Stimulated activated naive B cell treated with anti-CD40 and anti-IgM and Interleukin-4, amounts not matched to agents 10 μg/mL and 1 μg/mL and 100 μg/mL, for 72 hours (primary cell): ENCODE results near the gene PHC3.

Experiments used
- ATAC-seq, 2 donors: fragments of 150-1000 bp; cut with Tn5 transposase; replicated peaks; 2 replicates each; pipeline ENCODE4 v1.10.0; 2021; ENCODE audit warnings: moderate library complexity in 1 of 2
- DNase-seq: peaks from one replicate; pipeline ENCODE4 v3.0.0; 2021
- H3K27ac Mint-ChIP-seq: one replicate; pipeline ENCODE4 v1.8.0; 2022; ENCODE audit warnings: mild to moderate bottlenecking, mixed read lengths
- H3K27me3 Mint-ChIP-seq, 2 donors: one replicate each; pipeline ENCODE4 v1.8.0; 2022; ENCODE audit warnings: mixed read lengths in 2 of 2
- H3K36me3 Mint-ChIP-seq, 2 donors: one replicate each; pipeline ENCODE4 v1.8.0; 2022; ENCODE audit warnings: mixed read lengths in 2 of 2, mild to moderate bottlenecking in 1 of 2
- H3K4me1 Mint-ChIP-seq, 2 donors: one replicate each; pipeline ENCODE4 v1.8.0; 2022; ENCODE audit warnings: mixed read lengths in 2 of 2, mild to moderate bottlenecking in 1 of 2
- H3K4me3 Mint-ChIP-seq, 2 donors: one replicate each; pipeline ENCODE4 v1.8.0; 2022; ENCODE audit warnings: mild to moderate bottlenecking in 2 of 2, mixed read lengths in 2 of 2, moderate library complexity in 1 of 2
- H3K9me3 Mint-ChIP-seq, 2 donors: one replicate each; pipeline ENCODE4 v1.8.0; 2022; ENCODE audit warnings: mixed read lengths in 2 of 2, mild to moderate bottlenecking in 1 of 2

PHC3 gene

DNA sequence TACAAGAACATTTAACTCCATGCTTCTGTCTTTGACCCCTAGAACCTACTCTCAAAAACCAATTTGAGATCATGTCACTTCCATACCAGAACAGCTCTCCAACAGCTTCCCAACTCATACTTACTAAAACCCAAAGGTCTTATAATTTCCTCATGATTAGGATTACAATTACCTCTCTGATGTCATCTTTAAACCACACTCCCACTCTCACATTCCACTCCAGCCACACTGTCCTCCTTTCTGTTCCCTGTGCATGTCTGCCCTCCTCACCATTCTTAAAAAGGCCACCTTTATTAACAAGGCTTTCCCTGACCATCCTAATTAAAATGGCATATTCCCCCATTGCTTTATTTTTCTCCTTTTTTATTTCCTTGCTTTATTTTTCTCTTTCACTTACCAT lies 18.9 kb downstream of the PHC3 start:
- ATAC-seq (no peak), DNase-seq (no peak)
- Mint-ChIP-seq H3K27ac (peak overlapping the region; percentile 1), H3K36me3 (peaks cover 53 to 66% of the 10 kb centered on the region in 2 donors), H3K27me3 (no peaks in the 10 kb centered on the region), H3K4me1 (peaks cover 33 to 54% of the 10 kb centered on the region in 2 donors), H3K4me3 (no peak overlapping the region), H3K9me3 (peaks cover 0 to 8% of the 10 kb centered on the region in 2 donors)

- H3K27ac Mint-ChIP-seq, result no peak overlapping the region
- ATAC-seq, result no peak
- peaks cover 34 to 56% of the 10 kb centered on the region in 2 donors for H3K4me1 Mint-ChIP-seq
Observed at GRCh38 chr3:170162052-170162451, 19.5 kb downstream of the PHC3 start.

GRCh38 chr3:170159933-170160332 lies 21.6 kb downstream of the PHC3 start:
- Mint-ChIP-seq H3K9me3 (peaks cover 0 to 8% of the 10 kb centered on the region in 2 donors), H3K4me3 (no peak overlapping the region), H3K4me1 (peaks cover 33 to 61% of the 10 kb centered on the region in 2 donors), H3K27ac (peak overlapping the region; percentile 21), H3K36me3 (peaks cover 57 to 69% of the 10 kb centered on the region in 2 donors), H3K27me3 (no peaks in the 10 kb centered on the region)
- ATAC-seq (no peak), DNase-seq (no peak)

More at GRCh38 chr3:170162052-170162451, 19.5 kb downstream of the PHC3 start:
- no peak for DNase-seq
- Mint-ChIP-seq H3K36me3 (peaks cover 54 to 67% of the 10 kb centered on the region in 2 donors), H3K9me3 (peaks cover 0 to 8% of the 10 kb centered on the region in 2 donors), H3K27me3 (no peaks in the 10 kb centered on the region), H3K4me3 (no peak overlapping the region)

DNA sequence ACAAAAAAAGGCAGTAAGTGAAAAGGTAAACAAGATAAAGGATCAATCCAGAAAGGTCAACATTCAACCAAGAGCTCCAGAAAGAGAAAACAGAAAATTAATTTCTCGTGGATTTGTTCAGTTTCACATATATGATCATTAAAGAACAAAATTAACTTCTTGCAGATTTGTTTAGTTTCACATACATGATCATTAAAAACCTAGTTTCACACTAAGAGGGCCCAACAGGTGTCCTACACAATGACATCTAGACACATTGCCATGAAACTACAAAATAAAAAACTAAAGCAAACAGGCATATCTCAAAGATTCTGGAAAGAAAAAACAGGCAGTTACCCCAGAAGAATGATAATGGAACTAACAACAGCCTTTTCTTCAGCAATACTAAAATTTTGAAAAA lies 22.1 kb downstream of the PHC3 start:
- Mint-ChIP-seq H3K27me3 (no peaks in the 10 kb centered on the region), H3K36me3 (peaks cover 52 to 67% of the 10 kb centered on the region in 2 donors), H3K4me1 (peaks cover 35 to 61% of the 10 kb centered on the region in 2 donors), H3K27ac (no peak overlapping the region), H3K9me3 (peaks cover 0 to 8% of the 10 kb centered on the region in 2 donors), H3K4me3 (no peak overlapping the region)
- ATAC-seq, result no peak
- DNase-seq, result no peak

- ATAC-seq (no peak), DNase-seq (no peak)
- H3K27me3 Mint-ChIP-seq, result no peaks in the 10 kb centered on the region
- peak overlapping the region in 1 of 2 donors; percentile 70 for H3K4me3 Mint-ChIP-seq
- peaks cover 32 to 56% of the 10 kb centered on the region in 2 donors for H3K4me1 Mint-ChIP-seq
- peaks cover 2 to 3% of the 10 kb centered on the region in 2 donors for H3K9me3 Mint-ChIP-seq
- H3K27ac Mint-ChIP-seq, result peak overlapping the region; percentile 56
- H3K36me3 Mint-ChIP-seq, result peaks cover 43 to 51% of the 10 kb centered on the region in 2 donors
Observed at GRCh38 chr3:170155604-170156003, 25.9 kb downstream of the PHC3 start.

DNA sequence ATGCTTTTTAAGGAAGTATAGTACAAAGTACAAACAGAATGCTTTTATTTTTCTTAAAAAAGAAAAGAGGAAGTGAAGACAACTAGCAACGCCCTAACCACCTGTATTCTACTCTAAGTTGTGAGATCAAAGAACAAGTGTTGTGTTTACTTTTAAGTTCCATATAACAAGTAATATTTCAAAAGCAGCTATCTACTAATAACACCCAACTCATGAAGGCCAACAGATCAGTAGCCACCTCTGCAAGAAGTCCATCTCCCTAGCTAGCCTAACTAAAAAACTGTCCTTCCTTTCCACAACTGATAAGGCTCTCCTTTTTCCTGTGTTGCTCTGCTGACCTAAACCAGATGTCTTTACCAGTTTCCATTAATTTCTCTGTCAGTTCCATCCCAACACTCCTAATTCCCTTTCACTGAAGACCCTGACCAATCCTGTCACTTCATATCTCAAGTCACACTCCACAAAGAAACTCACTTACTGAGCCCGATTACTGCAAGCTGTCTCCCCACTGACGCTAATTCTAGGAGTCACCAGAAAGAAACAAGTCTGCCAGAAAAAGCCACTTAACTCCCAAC lies 26.9 kb downstream of the PHC3 start:
- no peaks in the 10 kb centered on the region for H3K27me3 Mint-ChIP-seq
- H3K4me1 Mint-ChIP-seq, result peaks cover 29 to 47% of the 10 kb centered on the region in 2 donors
- H3K27ac Mint-ChIP-seq, result peak overlapping the region; percentile 92
- H3K4me3 Mint-ChIP-seq, result peak overlapping the region; percentile 68 to 70
- DNase-seq (no peak), ATAC-seq (peak; percentile 93 to 96)
- peaks cover 2 to 3% of the 10 kb centered on the region in 2 donors for H3K9me3 Mint-ChIP-seq
- H3K36me3 Mint-ChIP-seq, result peaks cover 36 to 42% of the 10 kb centered on the region in 2 donors

GRCh38 chr3:170154084-170154483 lies 27.4 kb downstream of the PHC3 start:
- DNase-seq (no peak), ATAC-seq (peak in 1 of 2 donors; percentile 12)
- Mint-ChIP-seq H3K36me3 (peaks cover 34 to 39% of the 10 kb centered on the region in 2 donors), H3K9me3 (peaks cover 2 to 3% of the 10 kb centered on the region in 2 donors), H3K27ac (peak overlapping the region; percentile 91), H3K27me3 (no peaks in the 10 kb centered on the region), H3K4me3 (no peak overlapping the region), H3K4me1 (peaks cover 28 to 41% of the 10 kb centered on the region in 2 donors)

DNA sequence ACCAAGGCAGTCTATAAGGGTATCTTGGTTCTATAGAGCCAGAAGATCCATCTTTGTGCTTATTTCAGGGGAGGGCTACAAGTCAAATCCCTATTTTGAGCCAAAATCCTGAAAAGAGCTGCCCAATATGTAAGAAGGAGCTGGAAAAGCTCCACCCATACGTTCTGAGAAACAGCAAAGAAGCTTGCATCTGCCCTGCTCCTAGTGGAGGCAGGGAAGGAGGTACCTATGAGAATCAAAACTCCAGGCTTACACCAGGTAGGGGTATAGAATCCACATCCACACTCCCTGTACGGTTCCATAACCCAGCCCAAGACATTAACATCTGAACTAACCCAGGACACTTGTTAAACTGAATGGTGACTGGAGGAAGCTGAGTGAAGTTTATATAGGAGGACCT lies 30.0 kb downstream of the PHC3 start:
- Mint-ChIP-seq H3K27ac (no peak overlapping the region), H3K4me3 (no peak overlapping the region), H3K27me3 (no peaks in the 10 kb centered on the region), H3K36me3 (peaks cover 27 to 36% of the 10 kb centered on the region in 2 donors), H3K9me3 (peaks cover 2 to 3% of the 10 kb centered on the region in 2 donors), H3K4me1 (peaks cover 27 to 35% of the 10 kb centered on the region in 2 donors)
- ATAC-seq, result no peak
- DNase-seq, result no peak

GRCh38 chr3:170149016-170149415 lies 32.5 kb downstream of the PHC3 start:
- H3K4me1 Mint-ChIP-seq, result peaks cover 23 to 24% of the 10 kb centered on the region in 2 donors
- ATAC-seq (no peak), DNase-seq (no peak)
- no peak overlapping the region for H3K4me3 Mint-ChIP-seq
- peak overlapping the region; percentile 25 for H3K27ac Mint-ChIP-seq
- H3K36me3 Mint-ChIP-seq, result peaks cover 24 to 40% of the 10 kb centered on the region in 2 donors
- H3K27me3 Mint-ChIP-seq, result no peaks in the 10 kb centered on the region
- peaks cover 2 to 3% of the 10 kb centered on the region in 2 donors for H3K9me3 Mint-ChIP-seq

- peaks cover 5 to 10% of the 10 kb centered on the region in 2 donors for H3K4me1 Mint-ChIP-seq
- peaks cover 10 to 33% of the 10 kb centered on the region in 2 donors for H3K36me3 Mint-ChIP-seq
- DNase-seq (no peak), ATAC-seq (no peak)
- no peak overlapping the region for H3K27ac Mint-ChIP-seq
- H3K9me3 Mint-ChIP-seq, result no peaks in the 10 kb centered on the region
- H3K4me3 Mint-ChIP-seq, result no peak overlapping the region
- H3K27me3 Mint-ChIP-seq, result no peaks in the 10 kb centered on the region
Observed at GRCh38 chr3:170145278-170145677, 36.3 kb downstream of the PHC3 start.

DNA sequence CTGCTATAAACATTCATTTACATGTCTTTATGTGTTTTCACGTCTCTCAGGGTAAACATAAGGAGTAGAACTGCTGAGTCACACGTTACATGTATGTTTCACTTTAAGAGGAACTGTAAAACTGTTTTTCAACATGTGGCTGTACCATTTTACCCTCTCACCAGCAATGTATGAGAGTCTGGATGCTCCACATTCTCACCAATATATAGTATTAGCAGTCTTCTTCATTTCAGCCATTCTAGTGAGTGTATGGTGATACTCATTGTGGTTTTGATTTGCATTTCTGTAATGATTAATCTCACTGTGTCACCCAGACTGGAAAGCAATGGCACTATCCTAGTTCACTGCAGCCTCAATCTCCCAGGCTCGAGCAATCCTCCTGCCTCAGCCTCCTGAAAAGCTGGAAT lies 37.1 kb downstream of the PHC3 start:
- Mint-ChIP-seq H3K27me3 (no peaks in the 10 kb centered on the region), H3K4me1 (peaks cover 5 to 10% of the 10 kb centered on the region in 2 donors), H3K36me3 (peaks cover 10 to 33% of the 10 kb centered on the region in 2 donors), H3K9me3 (no peaks in the 10 kb centered on the region), H3K27ac (no peak overlapping the region), H3K4me3 (no peak overlapping the region)
- no peak for DNase-seq
- ATAC-seq, result peak; percentile 72 to 81

- no peaks in the 10 kb centered on the region for H3K9me3 Mint-ChIP-seq
- no peak overlapping the region for H3K4me3 Mint-ChIP-seq
- H3K27me3 Mint-ChIP-seq, result no peaks in the 10 kb centered on the region
- peaks cover 8 to 35% of the 10 kb centered on the region in 2 donors for H3K36me3 Mint-ChIP-seq
- DNase-seq, result no peak
- no peak for ATAC-seq
- no peak overlapping the region for H3K27ac Mint-ChIP-seq
- H3K4me1 Mint-ChIP-seq, result peaks cover 5 to 10% of the 10 kb centered on the region in 2 donors
Observed at GRCh38 chr3:170142373-170142772, 39.2 kb downstream of the PHC3 start.

DNA sequence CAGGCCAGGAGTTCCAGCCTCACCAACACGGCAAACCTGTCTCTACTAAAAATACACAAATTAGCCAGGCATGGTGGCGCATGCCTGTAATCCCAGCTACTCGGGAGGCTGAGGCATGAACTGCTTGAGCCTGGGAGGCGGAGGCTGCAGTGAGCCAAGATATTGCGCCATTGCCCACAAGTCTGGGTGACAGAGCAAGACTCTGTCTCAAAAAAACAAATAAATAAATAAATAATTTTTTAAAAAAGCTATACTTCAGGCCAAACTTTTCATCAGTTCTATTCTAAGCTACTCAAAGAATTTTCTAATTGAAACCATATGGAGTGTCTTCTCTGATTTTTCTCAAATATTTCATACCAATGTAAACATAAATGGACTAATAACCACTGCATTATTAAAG lies 43.5 kb downstream of the PHC3 start:
- H3K4me1 Mint-ChIP-seq, result peaks cover 6 to 9% of the 10 kb centered on the region in 2 donors
- peaks cover 0 to 1% of the 10 kb centered on the region in 2 donors for H3K9me3 Mint-ChIP-seq
- ATAC-seq (no peak), DNase-seq (no peak)
- peaks cover 30 to 46% of the 10 kb centered on the region in 2 donors for H3K36me3 Mint-ChIP-seq
- H3K27ac Mint-ChIP-seq, result no peak overlapping the region
- H3K4me3 Mint-ChIP-seq, result no peak overlapping the region
- no peaks in the 10 kb centered on the region for H3K27me3 Mint-ChIP-seq

- peaks cover 0 to 4% of the 10 kb centered on the region in 2 donors for H3K9me3 Mint-ChIP-seq
- H3K4me1 Mint-ChIP-seq, result peaks cover 11 to 23% of the 10 kb centered on the region in 2 donors
- no peak overlapping the region for H3K27ac Mint-ChIP-seq
- H3K27me3 Mint-ChIP-seq, result no peaks in the 10 kb centered on the region
- ATAC-seq (peak; percentile 67 to 68), DNase-seq (peak; percentile 11)
- peaks cover 47 to 50% of the 10 kb centered on the region in 2 donors for H3K36me3 Mint-ChIP-seq
- H3K4me3 Mint-ChIP-seq, result no peak overlapping the region
Observed at GRCh38 chr3:170132335-170132734, 49.2 kb downstream of the PHC3 start.

GRCh38 chr3:170130532-170130931 lies 51.0 kb downstream of the PHC3 start:
- H3K36me3 Mint-ChIP-seq, result peaks cover 41 to 44% of the 10 kb centered on the region in 2 donors
- peaks cover 11 to 16% of the 10 kb centered on the region in 2 donors for H3K4me1 Mint-ChIP-seq
- DNase-seq (no peak), ATAC-seq (no peak)
- no peaks in the 10 kb centered on the region for H3K27me3 Mint-ChIP-seq
- peaks cover 0 to 4% of the 10 kb centered on the region in 2 donors for H3K9me3 Mint-ChIP-seq
- no peak overlapping the region for H3K27ac Mint-ChIP-seq
- H3K4me3 Mint-ChIP-seq, result no peak overlapping the region
